Peyer's patch (tissue), 4 donors: ENCODE measurements around the gene LECT2. TPM values are rescaled to one million over a fixed set of nuclear protein-coding genes. Genes with fewer than 3 reads are reported as not detected.

Source experiments
- DNase-seq, 3 donors: peaks; one replicate each; pipeline ENCODE4 v3.0.0-alpha.2; 2017 to 2019
- H3K27ac ChIP-seq, 4 donors: fragments of 200-600 bp; sonication (generic); one replicate each; pipeline ENCODE4 v1.5.1; 2016 to 2019
- H3K27me3 ChIP-seq, 2 donors: fragments of 200-600 bp; sonication (generic); one replicate each; pipeline ENCODE4 v1.5.1; 2019
- H3K36me3 ChIP-seq, 3 donors: fragments of 200-600 bp; sonication (generic); one replicate each; pipeline ENCODE4 v1.5.1; 2016 to 2019
- H3K4me1 ChIP-seq, 4 donors: fragments of 200-600 bp; sonication (generic); one replicate each; pipeline ENCODE4 v1.5.1; 2016 to 2019
- H3K4me3 ChIP-seq, 4 donors: fragments of 200-600 bp; sonication (generic); 1 replicate in 3 of 4; 2 replicates in 1 of 4; pipeline ENCODE4 v1.5.1; 2016 to 2019; ENCODE audit warnings: mild to moderate bottlenecking in 1 of 4
- H3K9me3 ChIP-seq, 4 donors: fragments of 200-600 bp; sonication (generic); one replicate each; pipeline ENCODE4 v1.5.1; 2016 to 2019; ENCODE audit warnings: mild to moderate bottlenecking in 1 of 4
- CTCF ChIP-seq, 6 experiments: fragments of 450-650 bp in 4 of 6; fragments of 200-600 bp in 2 of 6; sonication (generic) in 1 of 6; IDR thresholded peaks; one replicate each; pipeline ENCODE4 v1.5.1; 2017 to 2019; ENCODE audit warnings: antibody characterized with exemption in 6 of 6, mild to moderate bottlenecking in 3 of 6, moderate library complexity in 1 of 6
- POLR2A ChIP-seq, 2 donors: fragments of 450-650 bp; IDR thresholded peaks; one replicate each; pipeline ENCODE4 v1.5.1; 2017; ENCODE audit warnings: antibody characterized with exemption in 2 of 2, mild to moderate bottlenecking in 2 of 2, moderate library complexity in 2 of 2
- total RNA-seq, 4 donors: library from RNA; depleted of rRNA; stranded (reverse); fragments of >200 nt; gene quantifications; one replicate each; pipeline ENCODE4 v1.1.0, GENCODE V29; 2016

The LECT2 gene
- total RNA-seq, 4 donors from 2014 or later = not detected

- H3K36me3 ChIP-seq = no peaks in the 10 kb centered on the region
- H3K27me3 ChIP-seq = no peaks in the 10 kb centered on the region
These were observed 19.3 kb upstream of the LECT2 start for GRCh38 chr5:135974021-135974600.

GRCh38 chr5:135973323-135974020 lies 18.7 kb upstream of the LECT2 start:
- TF ChIP-seq POLR2A (IDR thresholded peaks at IDR 0.05) (no peak), CTCF (IDR thresholded peaks at IDR 0.05) (no peak)

More at GRCh38 chr5:135974021-135974600, 19.3 kb upstream of the LECT2 start:
- no peak overlapping the region for H3K27ac ChIP-seq
- TF ChIP-seq POLR2A (IDR thresholded peaks at IDR 0.05) (no peak), CTCF (IDR thresholded peaks at IDR 0.05) (no peak)
- no peak overlapping the region for H3K4me3 ChIP-seq
- no peak for DNase-seq
- H3K9me3 ChIP-seq = no peaks in the 10 kb centered on the region
- no peaks in the 10 kb centered on the region for H3K4me1 ChIP-seq

GRCh38 chr5:135971701-135972100 lies 16.9 kb upstream of the LECT2 start:
- no peak for DNase-seq
- Histone ChIP-seq H3K9me3 (no peaks in the 10 kb centered on the region), H3K27me3 (no peaks in the 10 kb centered on the region), H3K4me3 (no peak overlapping the region), H3K27ac (no peak overlapping the region), H3K4me1 (no peaks in the 10 kb centered on the region), H3K36me3 (no peaks in the 10 kb centered on the region)
- TF ChIP-seq CTCF (IDR thresholded peaks at IDR 0.05) (no peak), POLR2A (IDR thresholded peaks at IDR 0.05) (no peak)

More at GRCh38 chr5:135973323-135974020, 18.7 kb upstream of the LECT2 start:
- Histone ChIP-seq H3K36me3 (no peaks in the 10 kb centered on the region), H3K27ac (no peak overlapping the region), H3K9me3 (no peaks in the 10 kb centered on the region), H3K27me3 (no peaks in the 10 kb centered on the region), H3K4me3 (no peak overlapping the region), H3K4me1 (no peaks in the 10 kb centered on the region)
- no peak for DNase-seq

- no peak for TF ChIP-seq CTCF (IDR thresholded peaks at IDR 0.05)
- TF ChIP-seq POLR2A (IDR thresholded peaks at IDR 0.05) = no peak
- no peaks in the 10 kb centered on the region for H3K9me3 ChIP-seq
- no peaks in the 10 kb centered on the region for H3K36me3 ChIP-seq
- no peaks in the 10 kb centered on the region for H3K4me1 ChIP-seq
- no peaks in the 10 kb centered on the region for H3K27me3 ChIP-seq
- no peak for DNase-seq
- H3K4me3 ChIP-seq = no peak overlapping the region
- H3K27ac ChIP-seq = no peak overlapping the region
These were observed 12.0 kb upstream of the LECT2 start for GRCh38 chr5:135966790-135967189.

DNA sequence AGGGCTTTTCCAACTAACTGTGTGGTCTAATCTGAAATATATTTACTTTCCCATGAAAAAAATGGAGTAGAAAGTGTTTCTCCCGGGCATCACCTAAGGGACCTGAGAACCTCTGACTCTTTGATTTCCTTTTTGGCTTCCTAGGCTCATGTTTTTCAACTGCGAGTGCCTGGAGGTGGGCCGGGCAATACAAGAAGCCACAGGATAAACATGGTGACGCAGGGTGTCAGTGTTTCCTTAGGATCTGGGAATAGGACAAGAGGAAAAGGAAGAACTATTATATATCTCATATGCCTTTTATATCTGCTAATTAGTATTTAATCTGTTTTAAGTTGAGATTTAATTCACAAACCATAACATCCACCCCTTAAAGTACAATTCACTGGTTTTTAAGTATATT lies 11.4 kb upstream of the LECT2 start:
- H3K4me3 ChIP-seq = no peak overlapping the region
- no peak for DNase-seq
- no peaks in the 10 kb centered on the region for H3K9me3 ChIP-seq
- no peaks in the 10 kb centered on the region for H3K4me1 ChIP-seq
- H3K36me3 ChIP-seq = no peaks in the 10 kb centered on the region
- no peaks in the 10 kb centered on the region for H3K27me3 ChIP-seq
- TF ChIP-seq CTCF (IDR thresholded peaks at IDR 0.05) (no peak), POLR2A (IDR thresholded peaks at IDR 0.05) (no peak)
- H3K27ac ChIP-seq = no peak overlapping the region
